Stimulated activated CD8-positive, alpha-beta memory T cell treated with anti-CD3 and anti-CD28 coated beads, Interleukin-7, amount 100 ng/mL, for 24 hours (primary cell): ENCODE results near the gene HOXA9.

Experiments used
- DNase-seq: peaks from one replicate; pipeline ENCODE4 v3.0.0-alpha.2; 2020; ENCODE audit warnings: low read depth

Gene HOXA9

GRCh38 chr7:27200761-27201579 is 35.6 kb upstream of the HOXA9 start:
- DNase-seq = no peak

DNA sequence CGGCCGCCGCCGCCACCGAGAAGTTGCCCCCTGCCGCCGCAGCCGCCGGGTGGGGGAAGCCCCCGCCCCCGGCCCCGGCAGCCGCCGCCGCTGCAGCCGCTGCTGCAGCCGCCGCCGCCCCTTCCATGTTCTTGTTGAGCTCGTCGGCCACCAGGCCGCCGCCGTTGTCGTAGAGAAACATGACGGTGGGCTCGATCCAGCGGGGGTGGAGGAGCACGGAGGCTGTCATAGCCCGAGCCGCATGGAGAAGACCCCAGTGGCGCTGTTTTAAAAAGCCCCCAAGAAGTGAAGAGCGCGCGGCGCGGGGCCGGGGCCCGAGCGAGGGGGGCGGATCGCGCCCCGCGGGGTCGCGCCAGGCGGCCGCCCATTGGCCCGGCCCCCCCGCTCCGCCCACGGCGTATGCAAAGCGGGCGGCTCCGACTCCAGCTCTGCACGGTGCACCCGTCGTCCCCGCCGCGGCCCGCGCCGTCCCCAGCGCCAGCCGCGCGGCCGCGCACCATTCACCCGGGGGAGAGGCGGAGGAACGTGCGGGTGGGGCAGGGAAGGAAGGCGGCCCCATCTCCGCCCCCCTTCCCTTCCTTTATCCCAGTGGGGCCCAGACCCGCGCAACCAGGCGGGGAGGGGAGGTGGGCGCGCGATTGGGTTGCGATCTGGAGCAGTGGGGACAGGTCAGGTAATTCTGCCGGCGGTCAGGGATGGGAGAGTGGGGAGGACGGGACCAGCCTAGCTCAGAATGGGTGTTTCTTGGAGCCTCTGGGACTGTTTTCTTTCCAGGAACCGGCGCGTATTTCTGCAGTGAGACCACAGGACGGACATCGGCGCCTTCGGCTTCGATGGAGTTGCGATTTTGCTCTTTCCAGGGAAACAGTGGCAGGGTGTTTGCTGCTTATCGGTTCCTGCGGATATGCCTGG is 34.8 kb upstream of the HOXA9 start, which contains the start of gene HOXA13:
TSS of gene HOXA13 (minus strand) at position 243 of the 912 bp plus-strand sequence. CDS start at position 229, 14 bp downstream.
- no peak for DNase-seq

DNA sequence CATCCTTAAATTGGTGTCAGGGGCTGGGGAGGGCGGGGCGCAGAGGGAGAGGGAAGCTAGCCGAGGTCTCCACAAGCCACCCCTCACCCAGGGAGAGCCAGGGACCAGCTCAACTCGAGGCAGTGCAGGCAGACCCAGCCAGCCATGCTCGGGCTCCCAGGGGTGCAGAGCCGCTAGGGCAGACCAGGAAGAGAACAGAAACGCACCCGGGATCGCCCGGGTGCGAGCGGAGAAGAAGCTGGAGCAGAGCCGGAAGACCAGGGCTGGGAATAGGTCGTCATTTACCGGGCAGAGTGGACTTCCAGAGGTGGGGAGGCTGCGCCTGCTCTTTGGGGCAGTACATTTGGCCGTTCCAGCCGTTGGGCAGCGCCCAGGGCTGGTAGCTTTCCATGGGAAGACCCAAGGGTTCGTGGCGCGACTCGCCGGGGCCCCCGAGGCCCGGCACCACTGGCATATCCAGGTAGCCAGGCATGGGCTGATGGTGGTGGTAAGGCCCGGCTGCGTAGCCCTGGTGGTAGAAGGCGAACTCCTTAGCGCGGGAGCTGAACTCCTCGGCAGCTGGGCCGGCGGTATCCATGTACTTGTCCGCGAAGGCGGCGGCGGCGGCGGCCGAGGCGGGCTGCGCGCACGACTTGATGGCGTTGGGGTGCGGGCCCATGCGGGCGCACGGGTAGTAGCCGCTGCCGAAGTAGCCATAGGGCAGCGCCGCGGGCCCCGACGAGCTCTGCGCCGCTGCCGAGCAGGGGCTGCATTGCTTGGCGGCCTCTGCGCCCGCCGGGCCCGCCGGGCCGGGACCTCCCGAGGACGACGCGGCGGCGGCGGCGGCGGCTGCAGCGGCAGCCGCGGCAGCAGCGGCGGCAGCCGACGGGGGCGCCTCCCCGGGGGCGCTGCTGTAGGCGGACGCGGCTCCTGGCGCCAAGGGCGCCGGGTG is 33.8 kb upstream of the HOXA9 start:
- no peak for DNase-seq

DNA sequence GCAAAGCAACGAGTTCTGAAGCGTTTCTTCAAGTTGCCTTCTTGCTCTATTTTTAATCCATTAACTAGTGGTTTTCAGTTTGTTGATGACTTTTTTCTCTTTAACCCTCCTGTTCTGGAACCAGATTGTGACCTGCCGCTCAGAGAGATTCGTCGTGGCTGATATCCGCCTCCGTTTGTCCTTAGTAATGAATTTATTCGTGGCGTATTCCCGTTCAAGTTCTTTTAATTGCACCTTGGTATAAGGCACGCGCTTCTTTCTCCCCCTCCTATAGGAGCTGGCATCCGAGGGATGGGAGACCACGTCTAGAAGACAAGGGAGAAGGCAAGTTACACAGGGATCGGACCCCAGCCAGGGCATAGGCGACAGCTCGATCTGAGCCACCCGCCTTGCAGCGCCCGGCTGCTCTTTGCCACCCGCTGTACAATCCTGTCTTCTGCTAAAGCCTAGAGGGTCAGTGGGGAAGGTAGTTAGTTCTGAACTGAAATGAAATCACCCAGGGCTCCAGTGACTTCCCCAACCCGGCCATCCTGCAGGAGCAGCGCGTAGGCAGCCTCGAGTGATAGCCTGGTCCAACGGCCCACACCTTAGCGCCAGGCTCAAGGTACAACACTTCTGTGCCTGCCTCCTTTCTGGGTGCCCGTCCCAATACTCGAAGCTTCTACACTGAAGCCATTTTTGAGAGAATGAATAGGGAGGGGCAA is 33.0 kb upstream of the HOXA9 start:
- no peak for DNase-seq

DNA sequence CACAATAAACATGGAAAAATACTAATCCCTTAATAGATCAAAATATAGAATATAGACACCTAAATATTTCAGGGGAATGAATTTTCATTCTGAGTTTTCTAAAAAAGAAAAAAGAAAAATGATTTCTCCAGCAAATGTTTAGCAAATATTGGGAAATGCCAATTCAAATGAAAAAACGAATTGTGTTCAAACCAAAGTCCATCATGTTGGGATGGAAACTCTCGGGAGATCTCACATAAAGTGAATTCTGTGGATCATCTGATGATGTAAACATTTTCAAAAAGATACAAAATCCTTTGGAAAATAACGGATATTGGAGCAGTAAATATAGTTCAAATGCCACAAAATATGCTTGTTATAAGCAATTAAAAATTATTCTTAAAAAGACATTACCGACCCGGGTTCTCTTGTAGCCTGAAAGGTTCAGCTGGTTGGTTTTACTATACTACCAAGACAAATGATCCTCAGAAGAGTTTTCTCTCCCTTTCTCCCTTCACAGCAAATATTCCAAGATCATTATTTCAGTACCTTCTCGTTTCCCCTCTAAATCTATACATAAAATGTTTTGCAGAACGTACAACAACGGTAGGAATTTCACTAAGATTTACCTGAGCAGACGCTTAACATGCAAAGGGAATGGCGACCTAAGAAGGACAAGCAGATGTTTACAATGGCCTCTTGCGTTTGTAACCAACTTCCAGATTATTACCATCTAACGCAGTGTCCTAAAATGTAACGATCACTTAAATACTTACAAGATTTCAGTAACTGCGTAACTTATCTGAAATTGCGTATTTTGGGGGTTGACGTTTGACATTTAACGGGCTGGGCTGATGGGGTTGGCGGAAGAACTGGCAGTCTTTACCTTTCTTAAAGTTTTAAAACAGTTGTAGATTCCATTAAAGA is 32.1 kb upstream of the HOXA9 start:
- no peak for DNase-seq

- peak; percentile 84 for DNase-seq
Measured at GRCh38 chr7:27196287-27196767, 31.0 kb upstream of the HOXA9 start.

DNA sequence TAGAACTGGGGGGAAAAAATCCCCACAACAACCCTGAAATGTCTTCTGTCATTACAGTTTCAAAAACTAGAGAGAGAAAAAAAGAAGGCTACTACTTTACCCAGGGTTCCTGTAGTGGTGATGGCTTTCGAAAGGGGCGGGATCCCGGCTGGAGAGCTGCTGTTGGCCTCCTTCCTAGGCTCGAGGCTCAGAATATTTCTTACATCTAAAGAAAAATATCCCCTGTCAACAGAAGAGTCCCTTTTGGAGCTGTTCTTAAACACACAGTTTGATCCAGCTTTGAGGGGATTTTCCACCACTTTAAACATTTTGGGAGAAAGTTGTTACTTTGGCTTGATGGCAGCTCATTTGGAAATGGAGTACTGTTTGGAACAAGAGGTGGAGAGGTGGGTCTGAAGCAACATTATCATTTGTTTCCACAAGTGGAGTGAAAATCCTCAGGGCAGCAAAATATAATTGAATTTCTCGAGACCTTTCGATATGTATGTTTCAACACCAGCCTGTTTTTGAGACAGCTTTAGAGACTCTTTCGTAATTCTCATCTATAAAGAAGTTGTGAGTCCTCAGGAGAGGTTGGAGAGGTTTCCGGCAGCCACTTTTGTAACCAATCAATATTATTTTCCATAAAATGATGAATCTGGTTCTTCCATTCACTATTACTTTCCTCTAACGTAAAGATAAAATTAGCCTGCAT is 29.5 kb upstream of the HOXA9 start:
- DNase-seq = no peak

- DNase-seq = no peak
Measured at GRCh38 chr7:27194002-27194352, 28.6 kb upstream of the HOXA9 start.

DNA sequence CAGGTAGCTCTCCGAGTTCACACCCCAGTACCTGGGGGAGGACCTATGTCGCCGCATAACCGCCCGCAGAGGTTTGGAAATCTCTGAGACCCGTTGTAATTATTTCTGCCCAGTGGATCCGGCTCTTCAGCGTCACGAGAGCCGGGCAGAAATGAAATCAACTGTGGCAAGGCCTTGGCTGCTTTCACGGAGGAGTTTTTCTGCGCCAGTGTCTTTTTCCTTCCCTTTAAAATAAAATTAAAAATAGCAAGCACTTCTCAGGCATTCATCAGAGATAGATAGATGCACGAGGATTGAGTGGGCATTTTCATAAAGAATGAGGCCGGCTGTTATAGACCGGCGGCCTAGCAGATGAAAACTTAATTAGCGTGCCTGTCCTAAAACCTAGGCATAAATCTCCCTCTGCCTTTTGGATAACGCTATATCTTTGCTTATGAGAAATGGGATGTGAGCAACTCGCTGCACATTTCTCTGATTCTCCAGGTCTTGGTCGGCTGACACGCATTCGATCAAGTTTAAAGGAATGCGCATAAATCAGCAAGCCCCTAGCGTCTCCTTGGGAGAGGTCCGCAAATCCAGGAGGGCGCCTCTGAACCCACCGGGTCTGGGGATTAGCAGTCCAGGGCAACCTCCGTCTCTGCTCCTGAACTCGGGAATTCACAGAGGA is 28.1 kb upstream of the HOXA9 start:
- no peak for DNase-seq

GRCh38 chr7:27192546-27193334 is 27.4 kb upstream of the HOXA9 start:
- DNase-seq = no peak

- DNase-seq = no peak
Measured at GRCh38 chr7:27191833-27192545, 26.7 kb upstream of the HOXA9 start.

DNA sequence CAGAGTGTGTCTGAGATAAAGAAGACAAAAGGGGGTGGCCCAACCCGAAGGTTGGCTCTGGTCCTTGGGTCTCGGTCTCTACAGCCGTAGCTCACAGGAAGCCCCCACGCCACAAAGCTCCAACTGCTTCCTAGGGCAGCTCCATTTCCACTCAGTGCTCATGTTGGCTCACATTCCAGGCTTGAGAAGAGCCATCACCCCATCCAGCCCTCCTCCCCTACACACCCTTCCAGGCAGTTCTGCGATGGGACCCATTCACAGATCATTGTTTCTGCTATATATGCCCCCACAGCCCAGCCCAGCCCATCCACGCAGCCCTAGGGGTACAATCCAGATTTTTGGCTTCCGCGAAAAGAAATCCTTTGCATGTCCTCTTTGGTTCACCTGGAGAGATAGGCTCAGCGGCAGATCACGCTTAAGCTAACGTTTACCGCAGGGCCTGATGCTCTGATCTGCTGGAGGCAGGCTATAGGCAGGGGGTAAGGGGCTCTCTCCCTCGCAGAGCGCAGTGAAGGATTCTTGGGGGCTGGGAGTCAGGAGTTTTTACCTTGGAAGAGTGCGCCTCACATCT is 25.9 kb upstream of the HOXA9 start:
- no peak for DNase-seq

GRCh38 chr7:27189997-27190748 is 24.8 kb upstream of the HOXA9 start:
- DNase-seq = no peak

GRCh38 chr7:27189295-27189996 is 24.1 kb upstream of the HOXA9 start:
- no peak for DNase-seq

DNA sequence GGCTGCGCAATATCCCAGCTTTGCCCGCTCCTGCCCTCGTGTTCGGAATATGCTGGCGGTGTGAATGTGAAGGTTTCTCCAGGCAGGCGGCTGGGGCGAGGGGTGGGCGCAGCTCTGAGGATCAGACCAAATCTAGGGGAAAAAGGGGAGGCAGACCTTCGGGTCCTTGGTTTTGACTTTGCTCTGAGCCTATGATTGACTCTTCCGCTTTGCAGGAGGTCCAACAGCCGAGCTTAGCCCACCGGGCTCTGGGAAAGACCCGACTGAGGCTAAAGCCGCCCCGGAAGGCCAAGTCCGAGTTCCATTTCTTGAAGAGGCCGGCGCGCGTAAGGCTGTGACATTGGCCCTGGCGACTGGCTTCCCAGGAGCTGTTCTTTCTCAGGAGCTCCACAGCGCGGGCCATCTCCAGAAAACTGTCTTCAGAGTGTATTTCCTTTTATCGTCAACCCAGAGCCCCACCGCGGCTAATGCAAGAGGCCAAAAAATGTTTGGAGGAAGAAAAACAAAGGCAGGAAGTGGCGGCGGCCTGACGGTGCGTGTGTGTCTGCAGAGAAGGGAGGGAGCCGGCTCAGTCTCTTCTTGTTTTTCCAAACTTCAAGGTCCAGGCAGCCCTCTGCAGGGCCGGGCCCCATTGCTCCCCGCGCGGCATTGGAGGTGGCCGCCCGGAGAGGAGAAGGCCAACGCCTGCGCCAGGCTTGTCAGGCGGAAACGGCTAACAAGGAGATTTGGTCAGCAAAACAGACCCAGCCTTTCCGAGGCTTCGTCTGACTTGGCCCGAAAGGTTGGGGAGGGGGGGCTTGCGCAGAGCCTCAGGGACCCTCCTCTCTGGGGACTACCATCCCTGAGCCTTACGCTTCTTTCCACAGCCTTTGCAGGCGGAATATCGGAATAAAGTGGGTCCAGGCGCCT is 23.3 kb upstream of the HOXA9 start:
- DNase-seq = no peak
